H4 (cell line): ENCODE measurements around the gene LRCH1. TPM values are rescaled to one million over a fixed set of nuclear protein-coding genes. Genes with fewer than 3 reads are reported as not detected.

Experiments
- DNase-seq: peaks from one replicate; pipeline ENCODE4 v3.0.0-alpha.2; 2015; ENCODE audit warnings: low spot score
- total RNA-seq: library from RNA; depleted of rRNA; stranded (reverse); fragments of >200 nt; shearing (Covaris generic); gene quantifications from 2 replicates; pipeline ENCODE4 v1.2.3, GENCODE V29; 2014; rRNA removed

LRCH1 gene
- total RNA-seq, 1 experiment from 2014 or later, result 3.1 TPM

- no peak for DNase-seq
Observed at GRCh38 chr13:46799139-46799538, 246.2 kb downstream of the LRCH1 start.

GRCh38 chr13:46801858-46802257 is 248.9 kb downstream of the LRCH1 start:
- no peak for DNase-seq

Other genes starting within 250 kb of the LRCH1 start
- gene RUBCNL, start 165.9 kb upstream of the LRCH1 start, total RNA-seq, result 0.21 TPM in 1 of 2 replicates, not detected in the other
- 112 and 137 TPM in 2 replicates for gene ESD, start 244.0 kb downstream of the LRCH1 start, total RNA-seq